PFSK-1 (cell line): Measurements from ENCODE around the gene TMTC2.

Experiments used
- POLR2AphosphoS5 ChIP-seq: IDR thresholded peaks from 2 replicates; pipeline ENCODE4 v1.6.1; 2012; ENCODE audit warnings: low read depth, mild to moderate bottlenecking, control low read depth, low read length, moderate library complexity
- SIN3A ChIP-seq: IDR thresholded peaks from 2 replicates; pipeline ENCODE4 v1.6.1; 2012; ENCODE audit warnings: mild to moderate bottlenecking, low read length, moderate library complexity, borderline replicate concordance; ENCODE audit not compliant: insufficient read depth
- TAF1 ChIP-seq: IDR thresholded peaks from 2 replicates; pipeline ENCODE4 v1.6.1; 2012; ENCODE audit warnings: low read length, control low read depth, borderline replicate concordance; ENCODE audit not compliant: insufficient read depth

DNA sequence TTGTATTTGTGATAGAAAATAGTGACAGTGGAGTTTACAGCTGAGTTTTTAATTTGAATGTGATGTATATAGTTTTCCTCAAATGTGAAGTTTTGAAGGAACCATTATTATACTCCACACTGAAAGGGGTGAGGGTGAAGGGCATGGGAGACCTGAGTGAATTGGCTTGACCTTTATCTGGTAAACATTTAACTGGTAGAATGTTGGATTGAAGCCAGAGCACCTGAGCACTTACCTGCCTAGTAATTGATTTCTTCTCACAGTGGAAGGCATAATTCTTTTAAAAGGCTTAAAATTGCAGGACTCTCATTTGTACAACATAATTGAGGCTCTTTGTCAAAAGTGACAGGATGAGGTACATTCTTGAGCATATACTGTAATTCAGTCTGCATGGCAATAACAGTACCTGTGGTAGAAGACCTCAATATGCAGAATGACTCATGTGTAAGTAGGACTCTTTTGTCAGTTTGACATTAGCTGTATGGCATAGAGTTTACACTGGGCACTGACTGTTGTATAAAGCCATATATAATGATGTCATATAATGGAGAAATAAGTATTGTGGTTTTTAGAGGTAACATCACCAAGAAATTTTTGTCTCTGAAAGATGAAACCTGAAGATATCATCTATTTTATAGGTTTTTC lies 309.6 kb downstream of the TMTC2 start:
- TF ChIP-seq TAF1 (no peak), POLR2AphosphoS5 (no peak), SIN3A (no peak)
